Stimulated activated CD4-positive, alpha-beta T cell treated with anti-CD3 and anti-CD28 coated beads, Interleukin-12 subunit alpha, Interleukin-12 subunit beta, amount 100 ng/mL, for 48 hours (primary cell): ENCODE measurements around the gene GCG.

Experiments used
- DNase-seq, 3 donors: peaks; one replicate each; pipeline ENCODE4 v3.0.0-alpha.2; 2020; ENCODE audit warnings: low read depth in 2 of 3, low spot score in 1 of 3

Gene GCG

DNA sequence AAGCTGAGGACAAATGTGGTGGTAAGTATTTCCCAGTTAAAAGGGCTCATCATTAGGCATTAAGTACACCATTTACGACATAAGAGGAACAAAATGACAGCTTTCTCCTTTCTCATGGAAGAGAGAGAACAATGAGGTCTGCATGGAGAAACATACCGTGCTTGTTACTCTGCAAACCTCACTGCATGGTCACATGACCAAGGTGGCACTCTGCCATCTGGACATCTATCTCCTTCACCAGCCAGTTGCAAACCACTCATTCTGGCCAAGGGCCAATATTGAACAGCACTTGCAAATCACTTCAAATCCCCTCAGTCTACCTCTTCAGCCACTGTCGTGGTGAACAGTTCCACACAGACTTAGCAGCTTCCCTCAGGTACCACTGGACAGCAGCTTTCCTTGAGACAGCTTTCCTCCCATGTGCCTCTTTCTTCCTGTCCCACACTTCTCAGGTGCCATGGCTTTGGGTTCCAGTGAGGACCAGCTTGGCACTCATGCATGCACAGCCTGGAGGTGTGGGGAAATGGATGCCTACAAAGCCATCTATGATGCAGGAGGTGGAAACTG is 48.5 kb downstream of the GCG start:
- DNase-seq: no peak

DNA sequence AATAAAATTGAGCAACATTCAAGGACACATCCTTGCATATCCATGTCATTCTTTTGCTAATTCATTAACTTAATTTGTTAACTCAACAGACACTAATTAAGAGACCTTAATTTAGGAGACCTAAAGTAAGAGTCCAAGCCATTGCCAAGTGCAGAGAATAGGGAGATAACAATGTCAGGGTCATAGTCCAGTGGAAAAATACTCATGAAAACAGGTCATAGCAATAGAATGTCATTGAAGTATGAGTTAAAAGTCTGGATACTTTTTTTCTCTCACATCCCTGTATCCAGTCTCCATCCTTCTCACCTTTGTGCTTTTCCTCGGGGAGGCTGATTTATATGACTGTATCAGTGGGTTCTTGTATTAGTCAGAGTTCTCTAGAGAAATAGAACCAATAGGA is 51.5 kb downstream of the GCG start:
- no peak for DNase-seq

DNA sequence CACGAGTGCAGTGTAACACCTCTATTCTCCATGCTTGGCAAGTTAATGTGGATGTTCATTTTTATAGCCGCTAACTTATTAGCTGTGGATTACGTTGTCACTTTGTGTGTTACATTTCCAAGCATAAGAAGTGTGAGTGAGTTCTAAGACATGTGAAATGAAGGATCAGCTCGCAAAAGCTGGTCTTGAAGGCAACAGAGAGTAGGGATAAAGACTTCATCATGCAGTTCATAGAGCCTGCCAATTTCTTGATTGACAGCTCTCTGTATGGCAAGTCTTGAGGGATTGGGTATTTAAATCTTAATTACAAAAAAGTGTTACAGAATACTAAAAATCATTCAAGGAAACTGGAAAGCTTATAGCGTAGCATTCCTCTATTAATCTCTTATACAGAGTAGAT is 52.2 kb downstream of the GCG start:
- no peak for DNase-seq
